Measurements from ENCODE around the gene KRT25. TPM values are rescaled to one million over a fixed set of nuclear protein-coding genes. Genes with fewer than 3 reads are reported as not detected.

The KRT25 gene
- total and polyA plus RNA-seq, 2 experiments from 2014 or later = not detected

GRCh38 chr17:40707745-40708144 is 47.4 kb downstream of the KRT25 start:
- no peak overlapping the region for H3K4me3 ChIP-seq
- no peak for DNase-seq (ENCODE audit: low read depth in 1 of 2, low spot score in 1 of 2)
- H3K27me3 ChIP-seq = no peaks in the 10 kb centered on the region
- no peaks in the 10 kb centered on the region for H3K36me3 ChIP-seq
- TF ChIP-seq CTCF (IDR thresholded peaks at IDR 0.05; ENCODE audit: low read depth, low read length) = no peak
- no peaks in the 10 kb centered on the region for H3K9me3 ChIP-seq (ENCODE audit: low read depth)
- H3K4me1 ChIP-seq (ENCODE audit: low read depth) = no peaks in the 10 kb centered on the region
- H3K27ac ChIP-seq = no peak overlapping the region

- H3K4me1 ChIP-seq (ENCODE audit: low read depth) = no peaks in the 10 kb centered on the region
- no peak overlapping the region for H3K27ac ChIP-seq
- no peaks in the 10 kb centered on the region for H3K27me3 ChIP-seq
- DNase-seq (ENCODE audit: low read depth in 1 of 2, low spot score in 1 of 2) = no peak
- no peaks in the 10 kb centered on the region for H3K9me3 ChIP-seq (ENCODE audit: low read depth)
- TF ChIP-seq CTCF (IDR thresholded peaks at IDR 0.05; ENCODE audit: low read depth, low read length) = no peak
- H3K4me3 ChIP-seq = no peak overlapping the region
- no peaks in the 10 kb centered on the region for H3K36me3 ChIP-seq
Measured at GRCh38 chr17:40705584-40705983, 49.5 kb downstream of the KRT25 start.

- no peaks in the 10 kb centered on the region for H3K36me3 ChIP-seq
- H3K27ac ChIP-seq = no peak within 1 kb of the TSS
- DNase-seq (ENCODE audit: low read depth in 1 of 2, low spot score in 1 of 2) = no peak
- H3K9me3 ChIP-seq (ENCODE audit: low read depth) = no peaks in the 10 kb centered on the region
- no peak for TF ChIP-seq CTCF (IDR thresholded peaks at IDR 0.05; ENCODE audit: low read depth, low read length)
- H3K4me3 ChIP-seq = no peak within 1 kb of the TSS
- H3K27me3 ChIP-seq = no peaks in the 10 kb centered on the region
- H3K4me1 ChIP-seq (ENCODE audit: low read depth) = no peaks in the 10 kb centered on the region
Measured at GRCh38 chr17:40703652-40704051, 51.5 kb downstream of the KRT25 start, which contains the start of gene KRT24. TSS of gene KRT24 (minus strand) at chr17:40703752. CDS start at chr17:40703693, 59 bp downstream.

GRCh38 chr17:40702271-40702670 is 52.9 kb downstream of the KRT25 start:
- Histone ChIP-seq H3K4me3 (no peak overlapping the region), H3K36me3 (no peaks in the 10 kb centered on the region), H3K4me1 (ENCODE audit: low read depth) (no peaks in the 10 kb centered on the region), H3K27ac (no peak overlapping the region), H3K27me3 (no peaks in the 10 kb centered on the region), H3K9me3 (ENCODE audit: low read depth) (no peaks in the 10 kb centered on the region)
- no peak for DNase-seq (ENCODE audit: low read depth in 1 of 2, low spot score in 1 of 2)
- TF ChIP-seq CTCF (IDR thresholded peaks at IDR 0.05; ENCODE audit: low read depth, low read length) = no peak

GRCh38 chr17:40699853-40700252 is 55.3 kb downstream of the KRT25 start:
- Histone ChIP-seq H3K36me3 (no peaks in the 10 kb centered on the region), H3K4me1 (ENCODE audit: low read depth) (no peaks in the 10 kb centered on the region), H3K27ac (no peak overlapping the region), H3K27me3 (no peaks in the 10 kb centered on the region), H3K9me3 (ENCODE audit: low read depth) (no peaks in the 10 kb centered on the region), H3K4me3 (no peak overlapping the region)
- peak in 1 of 2 donors; percentile 6 for DNase-seq (ENCODE audit: low read depth in 1 of 2, low spot score in 1 of 2)
- TF ChIP-seq CTCF (IDR thresholded peaks at IDR 0.05; ENCODE audit: low read depth, low read length) = no peak

GRCh38 chr17:40699371-40699770 is 55.8 kb downstream of the KRT25 start:
- TF ChIP-seq CTCF (IDR thresholded peaks at IDR 0.05; ENCODE audit: low read depth, low read length) = no peak
- Histone ChIP-seq H3K4me3 (no peak overlapping the region), H3K27me3 (no peaks in the 10 kb centered on the region), H3K27ac (no peak overlapping the region), H3K36me3 (no peaks in the 10 kb centered on the region), H3K9me3 (ENCODE audit: low read depth) (no peaks in the 10 kb centered on the region), H3K4me1 (ENCODE audit: low read depth) (no peaks in the 10 kb centered on the region)
- no peak for DNase-seq (ENCODE audit: low read depth in 1 of 2, low spot score in 1 of 2)
